IPS-15b (cell line): Measurements from ENCODE around the gene GH1.
"Not testable (repeated sequence)": the region's sequence is repeated elsewhere in the genome, so short reads cannot be mapped to it uniquely, and the experiment has no call there.

Experiments
- H3K27me3 ChIP-seq: one replicate; pipeline ENCODE4 v1.6.1; 2013; ENCODE audit warnings: low read length; ENCODE audit not compliant: control insufficient read depth, insufficient read depth
- H3K36me3 ChIP-seq: one replicate; pipeline ENCODE4 v1.6.1; 2013; ENCODE audit warnings: low read length; ENCODE audit not compliant: control insufficient read depth, insufficient read depth
- H3K4me1 ChIP-seq: one replicate; pipeline ENCODE4 v1.6.1; 2013; ENCODE audit warnings: mild to moderate bottlenecking, low read length; ENCODE audit not compliant: control insufficient read depth, insufficient read depth
- H3K4me3 ChIP-seq: one replicate; pipeline ENCODE4 v1.5.1; 2013; ENCODE audit warnings: low read depth, low read length
- H3K9ac ChIP-seq: one replicate; pipeline ENCODE4 v1.6.1; 2013; ENCODE audit warnings: low read depth, mild to moderate bottlenecking, low read length
- H3K9me3 ChIP-seq: one replicate; pipeline ENCODE4 v1.6.1; 2013; ENCODE audit warnings: mild to moderate bottlenecking, low read length; ENCODE audit not compliant: control insufficient read depth, insufficient read depth

GH1 gene

DNA sequence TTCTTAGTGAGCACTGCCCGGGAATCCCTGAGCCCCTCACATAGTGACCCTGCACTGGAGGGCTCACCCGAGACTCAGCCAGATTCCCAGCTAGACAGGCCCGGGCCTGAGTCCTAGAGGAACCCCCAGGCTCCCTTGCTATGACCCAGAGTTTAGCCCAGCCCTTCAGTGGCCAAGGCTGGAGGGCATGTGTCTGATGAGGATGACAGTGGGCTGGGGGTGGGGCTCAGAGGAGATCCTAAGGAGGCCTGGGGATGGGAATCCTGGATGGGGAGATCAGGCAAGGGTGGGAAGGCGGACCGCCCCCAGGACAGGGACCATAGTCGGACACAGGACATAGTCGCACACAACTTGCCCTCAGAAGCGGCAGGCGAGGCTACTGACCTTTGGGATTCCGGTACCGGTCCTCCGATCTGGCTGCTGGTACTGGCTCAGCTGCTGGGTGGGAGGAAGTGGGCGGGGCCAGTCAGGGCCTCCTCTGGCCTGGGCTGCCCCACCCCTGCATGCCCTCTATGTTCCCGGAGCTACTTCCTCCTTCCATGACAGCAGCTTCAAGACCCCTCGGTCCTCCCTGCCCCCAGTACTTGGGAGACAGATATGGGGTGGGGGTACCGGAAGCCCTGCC, 12.4 kb upstream of the GH1 start:
- H3K9me3 ChIP-seq, result no peaks in the 10 kb centered on the region
- H3K4me1 ChIP-seq, result peaks cover 3% of the 10 kb centered on the region
- H3K36me3 ChIP-seq, result no peaks in the 10 kb centered on the region
- no peak overlapping the region for H3K9ac ChIP-seq
- H3K27me3 ChIP-seq, result no peaks in the 10 kb centered on the region
- no peak overlapping the region for H3K4me3 ChIP-seq

DNA sequence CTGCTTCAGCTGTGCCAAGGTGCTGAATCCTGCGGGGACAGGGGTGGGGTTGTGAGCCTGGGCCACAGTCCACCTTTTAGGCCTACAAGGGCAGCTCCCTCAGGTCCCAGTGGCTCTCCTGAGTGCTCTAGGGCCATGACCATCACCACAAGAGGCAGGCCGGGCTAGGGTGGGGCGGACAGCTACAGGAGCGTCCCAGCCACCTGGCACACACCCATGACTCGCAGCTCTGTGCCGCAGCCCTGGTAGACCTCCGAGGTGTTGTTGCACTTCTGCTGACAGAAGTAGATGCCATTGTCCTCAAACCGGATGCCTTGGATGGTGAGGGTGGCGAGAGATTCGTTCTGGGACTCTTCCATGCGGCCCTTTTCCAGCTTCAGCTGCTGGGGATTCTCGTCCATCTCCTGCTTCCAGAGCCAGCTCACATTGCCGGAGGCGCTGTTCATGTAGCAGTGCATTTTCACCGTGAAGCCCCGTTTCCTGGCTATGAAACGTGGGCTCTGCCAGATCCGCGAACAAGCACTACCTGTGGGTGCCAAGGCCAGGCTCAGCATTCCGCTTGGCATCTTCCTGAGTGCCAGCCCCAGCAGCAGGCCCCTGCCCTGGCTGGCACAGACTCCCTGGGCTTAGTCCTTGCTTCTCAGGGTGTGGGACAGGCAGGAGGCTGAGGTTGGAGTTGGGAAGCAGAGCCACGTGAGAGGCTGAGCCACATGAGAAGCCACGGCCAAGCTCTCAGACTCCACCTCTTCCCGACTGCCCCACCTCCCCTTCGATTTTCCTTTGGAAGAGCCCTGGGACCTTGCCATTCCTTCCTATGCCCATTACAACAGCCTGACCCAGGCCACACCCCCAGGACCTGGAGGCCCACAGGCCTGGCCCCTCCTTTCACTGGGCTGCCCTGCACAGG, 11.5 kb upstream of the GH1 start:
- H3K27me3 ChIP-seq, result no peaks in the 10 kb centered on the region
- peaks cover 3% of the 10 kb centered on the region for H3K4me1 ChIP-seq
- H3K9ac ChIP-seq, result no peak overlapping the region
- H3K4me3 ChIP-seq, result no peak overlapping the region
- H3K9me3 ChIP-seq, result no peaks in the 10 kb centered on the region
- H3K36me3 ChIP-seq, result no peaks in the 10 kb centered on the region

DNA sequence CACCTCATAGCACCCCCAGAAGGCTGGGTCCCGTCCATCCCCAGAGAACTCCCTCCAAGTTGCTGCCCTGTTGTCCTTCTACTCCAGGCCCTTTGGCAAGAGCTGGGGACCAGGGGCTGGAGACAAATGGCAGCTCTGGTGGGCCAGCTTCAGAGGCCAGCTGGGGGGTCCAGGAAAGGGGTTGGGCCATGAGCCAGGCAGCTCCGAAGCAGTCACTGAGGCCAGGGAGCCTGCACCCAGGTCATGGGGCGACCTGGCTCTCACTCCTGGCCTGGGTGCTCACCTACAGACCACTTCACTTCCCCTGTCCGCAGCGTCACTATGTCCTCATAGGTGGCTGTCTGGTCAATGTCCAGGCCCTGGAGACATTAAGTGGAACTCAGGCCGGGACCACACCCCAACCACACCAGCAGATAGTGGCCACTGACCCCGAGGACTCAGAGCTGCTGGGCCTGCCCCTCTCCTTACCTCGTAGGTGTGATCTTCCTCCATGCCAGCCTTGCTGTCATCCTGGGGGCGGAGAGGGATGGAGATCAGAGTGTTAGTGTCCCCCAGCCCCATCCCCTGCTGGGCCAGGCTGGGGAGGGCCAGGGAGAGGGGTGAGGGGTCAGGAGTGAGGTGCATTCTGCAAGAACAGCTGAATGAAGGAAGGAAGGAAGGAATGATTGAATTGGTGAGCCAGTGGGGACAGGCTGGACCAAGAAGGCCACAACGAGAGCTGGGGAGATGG, 10.5 kb upstream of the GH1 start:
- no peak overlapping the region for H3K4me3 ChIP-seq
- no peaks in the 10 kb centered on the region for H3K27me3 ChIP-seq
- no peak overlapping the region for H3K9ac ChIP-seq
- H3K9me3 ChIP-seq, result no peaks in the 10 kb centered on the region
- peaks cover 3% of the 10 kb centered on the region for H3K4me1 ChIP-seq
- H3K36me3 ChIP-seq, result no peaks in the 10 kb centered on the region

DNA sequence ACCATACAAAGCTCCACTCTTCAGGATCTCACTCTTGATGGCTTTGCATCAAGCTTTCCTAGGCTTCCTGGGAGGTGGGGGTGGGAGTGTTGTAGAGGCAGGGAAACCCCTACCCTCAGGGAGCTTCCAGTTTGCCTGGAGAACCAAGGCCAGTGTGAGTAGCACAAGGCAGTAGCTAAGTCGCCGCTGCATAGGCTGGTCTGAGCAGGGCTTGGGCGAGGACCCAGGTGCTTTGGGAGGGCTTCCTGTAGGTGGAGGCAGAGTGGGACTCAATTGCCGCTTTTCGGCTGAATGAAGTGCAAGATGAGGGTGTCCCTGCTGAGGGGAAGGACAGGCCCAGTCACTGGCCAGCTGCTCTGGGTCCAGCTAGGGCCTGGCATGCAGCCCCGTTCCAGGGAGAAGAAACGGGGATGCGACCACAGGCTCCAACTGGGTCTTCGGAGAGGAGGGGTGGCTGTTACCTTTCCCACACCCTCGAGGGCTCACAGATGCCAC, 9.6 kb upstream of the GH1 start:
- Histone ChIP-seq H3K4me3 (no peak overlapping the region), H3K4me1 (peaks cover 3% of the 10 kb centered on the region), H3K9me3 (no peaks in the 10 kb centered on the region), H3K9ac (no peak overlapping the region), H3K36me3 (no peaks in the 10 kb centered on the region), H3K27me3 (no peaks in the 10 kb centered on the region)

DNA sequence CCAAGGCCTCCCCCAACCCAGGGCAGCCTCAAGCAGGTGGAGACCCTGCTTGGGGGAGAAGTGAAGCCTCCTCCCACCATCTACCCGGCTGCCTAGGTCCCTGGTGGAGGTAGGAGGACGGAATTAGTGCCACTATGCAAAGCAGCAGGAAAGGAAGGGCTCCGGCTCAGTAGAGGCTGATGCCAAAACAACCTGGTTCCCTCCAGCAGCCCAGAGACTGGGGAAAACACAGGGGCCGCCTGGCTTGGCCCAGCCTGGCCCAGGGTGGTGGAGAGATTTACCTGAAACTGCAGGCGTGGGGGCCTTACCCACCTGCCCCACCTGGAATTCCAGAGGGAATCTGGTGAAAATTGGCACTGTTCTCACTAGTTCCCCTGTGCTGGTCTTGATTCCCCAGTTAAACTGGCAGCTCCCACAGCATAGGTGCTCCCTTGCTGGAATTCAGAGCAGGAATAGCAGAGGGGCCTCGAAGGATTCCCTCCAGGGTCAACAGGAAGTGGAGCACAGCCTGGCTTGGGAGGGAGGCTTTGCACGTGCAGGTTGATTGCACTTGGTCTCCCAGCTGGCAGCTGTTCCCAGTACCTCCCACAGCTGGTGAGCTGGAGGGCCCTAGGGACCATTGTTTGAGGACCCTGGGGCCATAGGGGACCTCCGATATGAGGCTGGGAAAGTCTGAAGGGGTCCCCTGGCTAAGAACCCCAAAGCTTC, 9.0 kb upstream of the GH1 start:
- Histone ChIP-seq H3K4me3 (no peak overlapping the region), H3K36me3 (no peaks in the 10 kb centered on the region), H3K27me3 (no peaks in the 10 kb centered on the region), H3K9me3 (no peaks in the 10 kb centered on the region), H3K9ac (no peak overlapping the region), H3K4me1 (peaks cover 3% of the 10 kb centered on the region)

DNA sequence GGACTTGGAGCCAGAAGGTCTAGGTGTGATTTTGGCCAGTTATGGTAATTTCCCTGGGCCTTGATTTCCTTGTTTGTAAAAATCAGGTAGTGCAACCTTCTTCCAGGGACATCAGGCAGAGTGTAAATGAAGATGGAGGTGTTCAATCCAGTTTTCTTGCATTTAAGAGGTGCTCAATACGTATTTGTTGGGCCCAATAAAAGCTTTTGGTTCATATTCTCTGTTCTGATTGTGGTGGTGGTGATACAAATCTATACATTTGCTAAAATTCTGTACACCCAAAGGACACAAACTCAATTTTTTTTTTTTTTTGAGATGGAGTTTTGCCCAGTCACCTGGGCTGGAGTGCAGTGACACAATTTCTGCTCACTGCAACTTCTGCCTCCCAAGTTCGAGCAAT, 7.5 kb upstream of the GH1 start:
- H3K27me3 ChIP-seq, result no peaks in the 10 kb centered on the region
- no peaks in the 10 kb centered on the region for H3K9me3 ChIP-seq
- H3K4me1 ChIP-seq, result peaks cover 3% of the 10 kb centered on the region
- no peak overlapping the region for H3K9ac ChIP-seq
- no peaks in the 10 kb centered on the region for H3K36me3 ChIP-seq
- no peak overlapping the region for H3K4me3 ChIP-seq

DNA sequence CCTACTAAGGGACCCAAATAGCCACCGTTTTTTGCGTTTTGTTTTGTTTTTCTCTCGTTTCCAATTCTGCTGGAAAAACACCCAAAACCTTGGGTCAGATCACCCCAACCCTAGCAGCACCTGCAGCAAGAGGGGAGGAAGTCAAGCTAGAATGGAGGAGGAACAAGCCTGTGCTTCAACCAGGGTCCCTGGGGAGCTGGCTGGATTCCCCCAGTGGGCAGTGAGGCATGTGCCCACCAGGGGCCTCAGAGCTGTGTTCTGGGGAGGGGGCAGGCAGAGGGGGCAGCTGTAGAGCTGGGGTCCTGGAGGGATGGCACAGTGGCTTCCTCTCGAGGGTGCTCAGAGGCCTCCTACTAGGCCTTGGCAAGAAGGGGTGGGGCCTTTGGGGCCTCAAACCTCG, 7.0 kb upstream of the GH1 start:
- Histone ChIP-seq H3K9ac (no peak overlapping the region), H3K4me1 (peaks cover under 1% of the 10 kb centered on the region), H3K36me3 (no peaks in the 10 kb centered on the region), H3K9me3 (no peaks in the 10 kb centered on the region), H3K4me3 (no peak overlapping the region), H3K27me3 (no peaks in the 10 kb centered on the region)

DNA sequence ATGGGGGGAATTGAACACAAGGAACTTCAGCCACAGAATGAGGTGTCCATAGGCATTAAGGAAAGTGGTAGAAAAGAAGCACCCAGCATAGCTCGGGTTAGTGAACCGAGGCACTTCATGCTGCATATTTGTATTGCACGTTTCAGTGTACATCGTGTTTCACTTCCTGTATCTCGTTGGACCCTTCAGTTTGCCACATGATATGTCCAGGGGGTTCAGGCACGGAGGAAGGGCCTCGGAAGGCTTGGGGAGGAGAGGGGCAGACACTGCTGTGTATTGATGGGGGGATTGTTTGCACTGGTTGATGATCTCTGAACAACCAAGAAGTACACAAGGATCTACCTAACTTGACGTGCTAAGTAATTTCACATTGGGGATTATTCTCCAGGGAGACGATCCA, 3.8 kb upstream of the GH1 start:
- not testable (repeated sequence) for H3K4me1 ChIP-seq, H3K9me3 ChIP-seq, H3K4me3 ChIP-seq, H3K27me3 ChIP-seq, H3K9ac ChIP-seq, H3K36me3 ChIP-seq

DNA sequence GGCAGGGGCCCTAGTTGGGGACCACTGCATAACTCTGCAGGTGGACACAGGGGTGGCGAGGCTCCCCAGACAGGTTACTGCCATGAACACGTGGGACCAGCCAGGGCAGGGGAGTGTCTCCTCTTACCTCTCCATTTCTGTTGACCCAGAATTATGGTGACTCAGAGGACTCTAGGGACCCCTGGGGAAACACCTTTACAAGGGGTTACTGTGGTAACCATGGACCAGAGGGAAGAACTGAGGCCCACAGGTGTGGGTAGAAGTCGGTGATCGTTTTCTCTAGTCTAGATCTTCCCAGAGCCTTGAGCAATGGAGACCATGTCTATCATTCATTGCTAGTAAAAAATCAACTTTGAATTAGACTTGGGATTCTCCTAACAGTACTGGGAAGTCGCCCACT, 2.1 kb upstream of the GH1 start:
- peaks cover 13% of the 10 kb centered on the region for H3K27me3 ChIP-seq
- not testable (repeated sequence) for H3K4me3 ChIP-seq, H3K9me3 ChIP-seq, H3K9ac ChIP-seq, H3K4me1 ChIP-seq, H3K36me3 ChIP-seq

DNA sequence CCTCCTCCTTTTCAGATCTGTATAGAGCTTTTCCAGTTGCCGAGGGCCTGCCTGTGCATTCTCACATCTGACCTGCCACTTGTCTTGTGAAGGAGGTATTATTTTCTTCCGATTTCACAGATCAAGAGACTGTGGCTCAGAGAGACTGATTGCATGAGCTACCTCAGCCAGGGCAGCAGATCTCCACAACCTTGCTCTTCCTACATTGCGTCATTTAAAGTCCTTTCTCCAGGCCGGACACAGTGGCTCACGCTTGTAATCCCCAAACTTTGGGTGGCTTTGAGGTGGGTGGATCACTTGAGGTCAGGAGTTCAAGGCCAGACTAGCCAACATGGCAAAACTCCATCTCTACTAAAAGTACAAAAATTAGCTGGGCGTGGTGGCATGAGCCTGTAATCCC, 1.4 kb upstream of the GH1 start:
- H3K4me3 ChIP-seq, H3K4me1 ChIP-seq, H3K9ac ChIP-seq, H3K36me3 ChIP-seq, H3K9me3 ChIP-seq: not testable (repeated sequence)
- peaks cover 13% of the 10 kb centered on the region for H3K27me3 ChIP-seq

DNA sequence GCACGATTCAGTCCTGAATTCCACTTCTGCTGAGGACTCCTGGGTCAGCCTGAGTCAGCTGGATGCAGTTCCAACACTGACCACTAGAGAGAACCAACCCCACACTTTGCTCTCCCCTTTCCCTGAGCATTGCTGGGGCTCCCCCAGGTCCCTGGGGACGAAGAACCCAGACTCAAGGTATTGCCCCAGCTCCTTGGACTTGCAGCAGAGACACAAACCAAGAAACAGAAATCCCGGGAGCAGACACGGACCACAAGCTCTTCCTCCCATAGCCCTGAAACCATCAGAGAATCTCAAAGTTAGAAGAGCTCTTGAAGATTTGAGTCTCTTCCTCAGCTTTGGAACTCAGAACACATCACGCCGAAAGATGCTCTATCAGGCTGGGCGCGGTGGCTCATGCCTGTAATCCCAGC, 678 bp upstream of the GH1 start:
- Histone ChIP-seq H3K4me3 (no peak overlapping the region), H3K27me3 (peaks cover 13% of the 10 kb centered on the region), H3K36me3 (peaks cover 2% of the 10 kb centered on the region), H3K9me3 (no peaks in the 10 kb centered on the region), H3K4me1 (no peaks in the 10 kb centered on the region), H3K9ac (no peak overlapping the region)
